WERI-Rb-1 (cell line): ENCODE results near the gene LRRC25.

ENCODE experiments used
- DNase-seq: peaks from one replicate; pipeline ENCODE4 v3.0.0-alpha.2; 2020
- H3K27ac ChIP-seq: fragments of 250-450 bp; sonication (Bioruptor Pico); 2 replicates; pipeline ENCODE4 v1.5.1; 2020; ENCODE audit warnings: mild to moderate bottlenecking, moderate library complexity
- H3K27me3 ChIP-seq: fragments of 250-450 bp; sonication (Bioruptor Pico); 2 replicates; pipeline ENCODE4 v1.5.1; 2021; ENCODE audit warnings: mild to moderate bottlenecking, low read depth, moderate library complexity; ENCODE audit not compliant: insufficient read depth, severe bottlenecking
- H3K36me3 ChIP-seq: fragments of 250-450 bp; sonication (Bioruptor Pico); 2 replicates; pipeline ENCODE4 v1.5.1; 2020; ENCODE audit warnings: mild to moderate bottlenecking, moderate library complexity
- H3K4me3 ChIP-seq: 2 replicates; pipeline ENCODE4 v1.5.1; 2011; ENCODE audit warnings: low read depth, mild to moderate bottlenecking, control low read depth, low read length
- H3K9me3 ChIP-seq: fragments of 250-450 bp; sonication (Bioruptor Pico); 2 replicates; pipeline ENCODE4 v1.5.1; 2021; ENCODE audit warnings: mild to moderate bottlenecking, moderate library complexity; ENCODE audit not compliant: severe bottlenecking
- TF ChIP-seq, protein P1 (sequence below): IDR thresholded peaks from 2 replicates; pipeline ENCODE4 v1.5.1; 2011; ENCODE audit warnings: low read depth, mild to moderate bottlenecking, control low read depth, inconsistent platforms, low read length

LRRC25 gene

DNA sequence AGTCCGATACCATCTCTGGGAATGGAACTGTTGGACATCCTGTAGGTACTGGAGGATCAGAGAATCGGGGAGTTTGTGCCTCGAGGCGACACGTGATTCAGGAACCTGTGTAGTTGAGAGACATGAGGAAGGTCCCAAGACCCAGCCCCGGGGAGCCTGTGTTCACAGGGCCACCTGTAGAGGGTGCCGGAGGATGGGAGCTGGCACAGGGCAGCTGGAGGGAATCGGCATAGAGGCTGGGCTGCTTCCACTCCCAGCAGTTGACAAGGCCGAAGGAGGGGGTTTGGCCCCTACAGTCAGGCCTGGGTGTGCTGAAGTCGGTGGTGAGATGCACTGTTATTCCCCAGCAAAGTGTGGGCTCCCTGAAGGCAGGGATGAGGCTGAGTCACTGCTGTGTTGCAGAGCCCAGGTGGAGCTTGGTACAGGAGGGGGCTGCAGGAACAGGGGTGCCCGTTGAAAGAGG is 43.0 kb upstream of the LRRC25 start:
- Histone ChIP-seq H3K9me3 (no peaks in the 10 kb centered on the region), H3K4me3 (no peak overlapping the region), H3K27me3 (no peaks in the 10 kb centered on the region), H3K27ac (no peak overlapping the region; the same call in 1 of the 2 replicates), H3K36me3 (peaks cover 29% of the 10 kb centered on the region)
- TF ChIP-seq, protein P1, sequence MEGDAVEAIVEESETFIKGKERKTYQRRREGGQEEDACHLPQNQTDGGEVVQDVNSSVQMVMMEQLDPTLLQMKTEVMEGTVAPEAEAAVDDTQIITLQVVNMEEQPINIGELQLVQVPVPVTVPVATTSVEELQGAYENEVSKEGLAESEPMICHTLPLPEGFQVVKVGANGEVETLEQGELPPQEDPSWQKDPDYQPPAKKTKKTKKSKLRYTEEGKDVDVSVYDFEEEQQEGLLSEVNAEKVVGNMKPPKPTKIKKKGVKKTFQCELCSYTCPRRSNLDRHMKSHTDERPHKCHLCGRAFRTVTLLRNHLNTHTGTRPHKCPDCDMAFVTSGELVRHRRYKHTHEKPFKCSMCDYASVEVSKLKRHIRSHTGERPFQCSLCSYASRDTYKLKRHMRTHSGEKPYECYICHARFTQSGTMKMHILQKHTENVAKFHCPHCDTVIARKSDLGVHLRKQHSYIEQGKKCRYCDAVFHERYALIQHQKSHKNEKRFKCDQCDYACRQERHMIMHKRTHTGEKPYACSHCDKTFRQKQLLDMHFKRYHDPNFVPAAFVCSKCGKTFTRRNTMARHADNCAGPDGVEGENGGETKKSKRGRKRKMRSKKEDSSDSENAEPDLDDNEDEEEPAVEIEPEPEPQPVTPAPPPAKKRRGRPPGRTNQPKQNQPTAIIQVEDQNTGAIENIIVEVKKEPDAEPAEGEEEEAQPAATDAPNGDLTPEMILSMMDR, result peak; percentile 84
- peak; percentile 72 for DNase-seq

DNA sequence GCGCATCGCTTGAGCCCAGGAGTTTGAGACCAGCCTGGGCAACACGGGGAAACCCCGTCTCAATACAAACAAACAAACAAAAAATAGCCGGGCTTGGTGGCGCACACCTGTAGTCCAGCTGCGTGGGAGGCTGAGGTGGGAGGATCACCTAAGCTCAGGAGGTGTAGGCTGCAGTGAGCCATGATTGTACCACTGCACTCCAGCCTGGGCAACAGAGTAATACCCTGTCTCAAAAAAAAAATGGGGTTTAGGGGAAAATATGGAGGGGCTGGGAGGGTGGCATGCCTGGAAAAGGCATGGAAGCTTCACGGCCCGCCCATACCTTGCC is 42.5 kb upstream of the LRRC25 start:
- TF ChIP-seq, protein P1, result no peak
- DNase-seq, result no peak
- peaks cover 33% of the 10 kb centered on the region for H3K36me3 ChIP-seq
- H3K27me3 ChIP-seq, result no peaks in the 10 kb centered on the region
- H3K4me3 ChIP-seq, result no peak overlapping the region
- H3K9me3 ChIP-seq, result no peaks in the 10 kb centered on the region
- H3K27ac ChIP-seq, result no peak overlapping the region; the same call in 1 of the 2 replicates

DNA sequence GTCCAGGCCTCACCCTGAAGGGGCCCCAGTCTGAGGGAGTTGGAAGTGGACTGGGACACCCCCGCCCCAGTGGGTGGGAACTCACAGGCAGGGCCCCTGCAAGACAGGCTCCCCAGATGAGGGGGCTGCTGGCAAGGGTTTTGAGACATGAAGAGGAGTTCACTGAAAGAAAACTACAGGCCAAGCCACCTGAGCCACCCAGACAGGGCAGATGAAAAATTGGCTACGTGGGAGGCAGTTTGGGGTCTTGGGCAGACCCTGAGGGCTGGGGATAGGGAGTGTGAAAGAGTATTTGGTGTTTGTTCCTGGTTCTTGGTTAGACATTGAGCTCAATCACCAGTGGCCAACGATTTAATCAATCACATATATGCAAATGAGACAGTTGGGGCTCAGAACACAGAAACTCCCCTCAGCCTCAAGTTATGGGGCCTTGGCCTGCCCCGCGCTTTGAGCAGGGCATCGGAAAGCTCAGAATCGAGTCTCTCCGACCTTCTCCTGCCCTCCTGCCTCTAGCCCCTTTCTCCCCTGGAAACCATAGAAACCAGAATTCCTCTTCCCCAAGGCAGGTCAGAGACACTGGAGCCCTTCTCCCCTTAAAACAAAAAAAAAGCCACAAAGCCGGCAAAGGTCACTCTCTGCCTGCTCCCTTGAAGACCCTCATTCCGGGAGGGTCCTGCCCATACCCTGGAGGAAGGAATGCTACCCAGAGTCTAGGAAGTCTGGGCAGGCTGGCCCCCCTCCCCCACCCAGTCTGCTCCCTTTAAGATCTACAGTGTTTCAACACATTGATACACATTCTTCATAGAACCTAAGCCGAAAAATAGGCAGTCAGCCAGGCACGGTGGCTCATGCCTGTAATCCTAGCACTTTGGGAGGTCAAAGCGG is 41.8 kb upstream of the LRRC25 start:
- no peak for DNase-seq
- TF ChIP-seq, protein P1, result no peak
- Histone ChIP-seq H3K36me3 (peaks cover 33% of the 10 kb centered on the region), H3K27ac (no peak overlapping the region; the same call in none of the 2 replicates), H3K9me3 (no peaks in the 10 kb centered on the region), H3K4me3 (no peak overlapping the region), H3K27me3 (no peaks in the 10 kb centered on the region)

DNA sequence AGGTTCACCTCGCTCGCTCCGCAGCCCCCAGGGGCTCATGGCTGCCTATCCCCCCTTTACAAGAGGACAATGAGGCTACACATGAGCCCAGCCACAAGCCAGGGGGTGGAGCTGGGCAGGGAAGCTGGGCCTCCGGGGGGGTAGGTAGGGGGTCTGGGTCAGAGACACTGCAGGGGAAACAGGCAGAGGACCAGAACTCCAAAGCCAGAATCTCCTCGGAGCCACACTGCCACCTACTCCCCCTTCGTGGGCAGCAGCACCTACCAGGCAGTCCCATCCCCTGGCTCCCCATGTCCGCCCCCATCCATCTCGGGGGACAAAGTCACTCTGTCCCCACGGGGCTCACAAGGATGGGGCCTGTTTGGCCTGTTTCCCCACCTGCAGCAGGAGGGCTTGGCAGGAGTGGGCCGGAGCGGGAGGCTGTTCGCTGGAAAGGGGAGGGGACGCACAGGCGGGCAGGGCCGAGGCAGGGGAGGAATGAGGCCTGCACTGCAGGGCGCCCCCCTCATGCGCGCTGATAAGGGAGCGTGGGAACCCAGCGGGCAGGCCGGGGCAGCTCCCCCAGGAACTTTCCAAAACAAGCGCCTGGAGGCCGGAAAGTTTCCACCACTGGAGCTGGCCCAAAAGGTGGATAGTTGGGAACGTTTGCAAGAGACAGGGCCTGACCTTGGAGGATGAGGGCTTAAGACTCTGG is 41.1 kb upstream of the LRRC25 start:
- Histone ChIP-seq H3K36me3 (peaks cover 28% of the 10 kb centered on the region), H3K27ac (peak overlapping the region; percentile 87), H3K27me3 (no peaks in the 10 kb centered on the region), H3K9me3 (no peaks in the 10 kb centered on the region), H3K4me3 (peak overlapping the region; percentile 95)
- TF ChIP-seq, protein P1, result no peak
- peak; percentile 63 for DNase-seq

DNA sequence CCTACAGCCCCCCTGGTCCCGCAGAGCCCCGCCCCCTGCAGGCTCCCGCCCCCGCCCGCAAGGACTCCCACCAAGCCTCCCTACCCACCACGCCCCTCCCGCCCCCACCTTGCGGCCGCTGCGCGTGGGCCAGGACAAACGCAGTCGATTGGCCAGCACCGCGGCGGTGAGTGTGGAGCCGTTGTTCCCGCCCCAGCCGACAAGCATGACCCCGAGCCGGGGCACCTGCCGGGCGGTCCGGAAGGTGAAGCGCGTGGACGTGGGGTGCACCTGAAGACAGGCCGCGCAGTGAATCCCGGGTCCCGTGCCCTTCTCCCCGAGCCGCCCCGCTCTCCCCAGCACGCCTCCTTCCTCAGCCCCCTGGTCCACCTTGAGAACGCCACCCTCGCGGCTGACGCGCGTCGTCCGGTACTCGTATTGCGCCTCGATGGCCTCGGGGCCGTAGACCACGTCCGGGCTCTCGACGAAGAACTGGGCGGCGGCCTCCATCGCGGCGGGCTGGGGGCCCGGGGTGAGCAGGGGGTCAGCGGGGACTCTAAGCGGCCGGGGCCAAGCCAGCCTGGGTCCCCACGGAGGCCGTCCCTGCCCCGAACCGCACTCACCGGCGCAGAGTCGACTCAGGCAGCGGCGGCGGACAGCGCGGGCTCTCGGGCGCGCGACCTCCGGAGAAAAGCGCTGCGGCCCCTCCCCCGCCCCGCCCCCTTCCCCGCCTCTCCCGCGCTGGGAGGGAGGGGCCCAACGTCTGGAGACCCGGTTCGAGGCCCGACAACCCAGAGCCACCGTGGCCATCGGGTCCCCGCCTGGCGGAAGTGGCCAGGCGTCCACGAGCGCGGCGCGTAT is 40.3 kb upstream of the LRRC25 start, which contains the start of gene ISYNA1:
Gene ISYNA1, minus strand, starts transcription at position 643 of the 840 bp plus-strand sequence. Its CDS starts 154 bp downstream, at position 489.
- Histone ChIP-seq H3K27ac (peak within 1 kb of the TSS; percentile 87), H3K36me3 (peaks cover 30% of the 10 kb centered on the region), H3K4me3 (peak within 1 kb of the TSS; percentile 95), H3K27me3 (no peaks in the 10 kb centered on the region), H3K9me3 (no peaks in the 10 kb centered on the region)
- TF ChIP-seq, protein P1, result no peak
- peak; percentile 76 for DNase-seq
